ENCODE data around the gene FGGY.

FGGY gene

DNA sequence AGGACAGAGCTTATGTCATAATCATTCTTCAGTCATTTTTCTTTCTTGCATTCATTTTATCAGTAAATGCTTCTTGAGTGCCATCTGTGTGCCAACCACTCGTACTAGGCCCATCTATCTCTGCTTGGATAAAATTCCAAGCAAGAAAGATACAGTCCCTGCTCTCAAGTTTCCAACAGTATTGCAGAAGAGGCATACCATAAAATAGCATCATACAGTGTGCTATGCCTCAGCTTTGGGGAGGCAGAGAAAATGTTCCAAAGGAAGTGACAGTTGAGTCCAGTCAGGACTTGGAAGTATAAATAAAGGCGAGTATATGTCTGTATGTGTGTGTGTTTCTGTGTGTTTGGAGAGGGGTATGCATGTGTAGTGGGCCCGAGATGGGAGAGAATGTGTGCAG, 404.5 kb downstream of the FGGY start:
- H3K9ac ChIP-seq (ENCODE audit: low read depth, low read length): no peak overlapping the region
- peaks cover 28% of the 10 kb centered on the region for H3K4me1 ChIP-seq (ENCODE audit: insufficient read depth, low read length)
- H3K27ac ChIP-seq (ENCODE audit: low read length): no peak overlapping the region
- H3K4me2 ChIP-seq (ENCODE audit: insufficient read depth, low read length): no peak overlapping the region
- H4K20me1 ChIP-seq (ENCODE audit: insufficient read depth, low read length): no peaks in the 10 kb centered on the region
- DNase-seq: no peak
- H3K4me3 ChIP-seq (ENCODE audit: low read depth in 1 of 2, low read length in 2 of 2): no peak overlapping the region
- H3K27me3 ChIP-seq (ENCODE audit: insufficient read depth, low read length, poor library complexity): no peaks in the 10 kb centered on the region
- H3K36me3 ChIP-seq (ENCODE audit: insufficient read depth, low read length): no peaks in the 10 kb centered on the region
- no peaks in the 10 kb centered on the region for H3K79me2 ChIP-seq (ENCODE audit: insufficient read depth, low read length)
- ATAC-seq (ENCODE audit: insufficient read depth, low read depth): no peak
- H2AFZ ChIP-seq (ENCODE audit: low read depth, low read length): no peak overlapping the region
- H3K9me3 ChIP-seq (ENCODE audit: insufficient read depth, low read length, severe bottlenecking): no peaks in the 10 kb centered on the region
- TF ChIP-seq CTCF (IDR thresholded peaks at IDR 0.05; ENCODE audit: borderline replicate concordance, extremely low read depth, low read length, poor library complexity, severe bottlenecking): no peak

- DNase-seq (no peak), ATAC-seq (ENCODE audit: insufficient read depth, low read depth) (no peak)
- no peak overlapping the region for H3K9ac ChIP-seq (ENCODE audit: low read depth, low read length)
- H3K4me3 ChIP-seq (ENCODE audit: low read depth in 1 of 2, low read length in 2 of 2): no peak overlapping the region
- TF ChIP-seq EZH2 (IDR thresholded peaks at IDR 0.05; ENCODE audit: borderline replicate concordance, low read depth, low read length, severe bottlenecking): no peak
- no peak for TF ChIP-seq CTCF (IDR thresholded peaks at IDR 0.05; ENCODE audit: borderline replicate concordance, extremely low read depth, low read length, poor library complexity, severe bottlenecking)
- H3K27ac ChIP-seq (ENCODE audit: low read length): no peak overlapping the region
- peaks cover 8% of the 10 kb centered on the region for H3K4me1 ChIP-seq (ENCODE audit: insufficient read depth, low read length)
- no peaks in the 10 kb centered on the region for H3K79me2 ChIP-seq (ENCODE audit: insufficient read depth, low read length)
- H3K36me3 ChIP-seq (ENCODE audit: insufficient read depth, low read length): no peaks in the 10 kb centered on the region
- no peak overlapping the region for H2AFZ ChIP-seq (ENCODE audit: low read depth, low read length)
- H3K9me3 ChIP-seq (ENCODE audit: insufficient read depth, low read length, severe bottlenecking): no peaks in the 10 kb centered on the region
- no peaks in the 10 kb centered on the region for H4K20me1 ChIP-seq (ENCODE audit: insufficient read depth, low read length)
- no peak overlapping the region for H3K4me2 ChIP-seq (ENCODE audit: insufficient read depth, low read length)
- H3K27me3 ChIP-seq (ENCODE audit: insufficient read depth, low read length, poor library complexity): no peaks in the 10 kb centered on the region
Observed at GRCh38 chr1:59703226-59703917, 406.5 kb downstream of the FGGY start.

- Histone ChIP-seq H4K20me1 (ENCODE audit: insufficient read depth, low read length) (no peaks in the 10 kb centered on the region), H3K36me3 (ENCODE audit: insufficient read depth, low read length) (no peaks in the 10 kb centered on the region), H2AFZ (ENCODE audit: low read depth, low read length) (no peak overlapping the region), H3K9me3 (ENCODE audit: insufficient read depth, low read length, severe bottlenecking) (no peaks in the 10 kb centered on the region), H3K4me2 (ENCODE audit: insufficient read depth, low read length) (no peak overlapping the region), H3K27me3 (ENCODE audit: insufficient read depth, low read length, poor library complexity) (no peaks in the 10 kb centered on the region), H3K27ac (ENCODE audit: low read length) (no peak overlapping the region), H3K79me2 (ENCODE audit: insufficient read depth, low read length) (no peaks in the 10 kb centered on the region), H3K4me3 (ENCODE audit: low read depth in 1 of 2, low read length in 2 of 2) (no peak overlapping the region), H3K4me1 (ENCODE audit: insufficient read depth, low read length) (peaks cover 2% of the 10 kb centered on the region), H3K9ac (ENCODE audit: low read depth, low read length) (no peak overlapping the region)
- DNase-seq (no peak), ATAC-seq (ENCODE audit: insufficient read depth, low read depth) (no peak)
- no peak for TF ChIP-seq CTCF (IDR thresholded peaks at IDR 0.05; ENCODE audit: borderline replicate concordance, extremely low read depth, low read length, poor library complexity, severe bottlenecking)
- TF ChIP-seq EZH2 (IDR thresholded peaks at IDR 0.05; ENCODE audit: borderline replicate concordance, low read depth, low read length, severe bottlenecking): no peak
Observed at GRCh38 chr1:59703918-59704378, 407.1 kb downstream of the FGGY start.

Measured in DND-41 (cell line).